NCI-H2227 (cell line): ENCODE measurements around the gene PARD3.
"Not testable (repeated sequence)": the region's sequence is repeated elsewhere in the genome, so short reads cannot be mapped to it uniquely, and the experiment has no call there.

Source experiments
- DNase-seq: peaks from one replicate; lab custom pipeline; 2025; ENCODE audit not compliant: unreplicated experiment; lab: John Stamatoyannopoulos, UW

PARD3 gene

DNA sequence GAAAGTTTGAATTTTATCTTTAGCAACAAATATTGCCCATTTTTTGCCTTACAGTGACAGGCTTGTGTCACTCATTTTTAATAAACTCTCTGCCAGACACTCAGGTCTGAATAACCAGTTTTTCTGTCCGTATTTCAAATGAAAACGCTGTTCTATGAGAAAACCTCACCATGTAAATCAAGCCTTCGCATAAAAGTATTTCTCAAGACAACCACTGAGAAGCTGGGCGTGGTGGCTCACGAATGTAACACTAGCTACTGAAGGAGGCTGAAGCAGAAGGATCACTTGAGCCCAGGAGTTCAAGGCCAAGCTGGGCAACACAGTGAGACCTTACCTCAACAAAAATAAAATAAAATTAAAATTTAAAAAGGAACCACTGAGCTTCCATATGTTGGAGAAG lies 339.3 kb downstream of the PARD3 start:
- no peak for DNase-seq

DNA sequence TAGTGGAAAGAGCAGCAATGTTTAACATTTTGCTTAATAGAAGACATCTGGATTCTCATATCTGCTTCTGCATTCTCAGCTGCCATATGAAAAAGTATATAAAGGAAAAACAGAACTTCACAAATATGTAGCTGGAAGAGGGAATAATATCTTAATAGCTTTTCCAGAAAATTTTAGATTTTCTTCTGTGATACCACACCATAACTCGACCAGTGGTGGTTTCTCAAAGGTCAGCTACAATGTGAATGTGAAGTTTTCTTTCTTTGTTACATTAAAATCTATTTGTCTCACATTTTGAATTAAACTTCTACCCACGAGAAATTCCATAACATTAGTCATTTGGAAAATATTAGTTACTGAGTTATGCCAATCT lies 339.8 kb downstream of the PARD3 start:
- no peak for DNase-seq

DNA sequence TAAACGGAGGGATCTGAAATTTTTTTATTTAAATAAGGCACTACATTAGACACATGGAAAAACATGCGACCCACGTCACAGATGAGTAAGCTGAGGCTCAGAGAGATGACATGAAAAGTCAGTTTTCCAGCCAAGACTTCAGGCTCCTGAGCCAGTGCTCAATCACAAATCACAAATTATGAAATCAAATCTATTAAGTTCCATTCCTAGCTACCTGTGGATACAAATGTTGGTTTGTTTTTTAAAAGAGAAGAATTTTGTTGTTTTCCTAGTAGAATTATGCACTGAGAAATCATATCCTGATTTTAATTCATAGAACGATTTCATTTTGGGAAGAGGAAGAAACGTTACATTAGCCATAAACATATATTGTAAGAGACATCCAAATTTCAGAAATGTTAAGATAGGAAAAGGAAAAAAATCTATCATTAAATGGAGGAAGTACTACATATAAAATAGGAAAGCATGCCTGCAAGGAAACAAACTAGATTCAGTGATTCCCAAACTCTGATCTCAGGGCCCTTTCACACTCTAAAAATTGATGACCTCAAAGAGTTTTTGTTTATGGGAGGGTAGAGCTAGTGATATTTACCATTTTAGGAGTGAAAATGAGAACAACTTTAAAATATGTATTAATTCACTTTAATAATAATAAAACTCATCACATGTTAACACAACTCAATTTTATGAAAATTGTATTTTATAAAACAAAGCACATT lies 340.4 kb downstream of the PARD3 start:
- no peak for DNase-seq

DNA sequence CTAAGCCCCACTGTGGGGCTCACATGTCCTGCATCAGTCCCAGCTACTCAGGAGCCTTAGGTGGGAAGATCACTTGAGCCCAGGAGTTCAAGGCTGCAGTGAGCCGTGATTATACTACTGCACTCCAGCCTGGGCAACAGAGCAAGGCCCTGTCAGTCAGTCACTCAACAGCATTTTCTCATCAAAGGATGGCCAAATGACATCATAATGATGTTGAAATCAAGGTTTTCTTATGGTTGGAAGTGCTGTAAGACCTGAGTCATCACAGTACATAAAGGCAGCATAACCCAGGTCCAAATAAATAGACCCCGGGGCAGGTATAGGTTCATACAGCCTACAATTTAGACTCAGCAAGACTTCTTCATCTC lies 341.1 kb downstream of the PARD3 start:
- DNase-seq = no peak

DNA sequence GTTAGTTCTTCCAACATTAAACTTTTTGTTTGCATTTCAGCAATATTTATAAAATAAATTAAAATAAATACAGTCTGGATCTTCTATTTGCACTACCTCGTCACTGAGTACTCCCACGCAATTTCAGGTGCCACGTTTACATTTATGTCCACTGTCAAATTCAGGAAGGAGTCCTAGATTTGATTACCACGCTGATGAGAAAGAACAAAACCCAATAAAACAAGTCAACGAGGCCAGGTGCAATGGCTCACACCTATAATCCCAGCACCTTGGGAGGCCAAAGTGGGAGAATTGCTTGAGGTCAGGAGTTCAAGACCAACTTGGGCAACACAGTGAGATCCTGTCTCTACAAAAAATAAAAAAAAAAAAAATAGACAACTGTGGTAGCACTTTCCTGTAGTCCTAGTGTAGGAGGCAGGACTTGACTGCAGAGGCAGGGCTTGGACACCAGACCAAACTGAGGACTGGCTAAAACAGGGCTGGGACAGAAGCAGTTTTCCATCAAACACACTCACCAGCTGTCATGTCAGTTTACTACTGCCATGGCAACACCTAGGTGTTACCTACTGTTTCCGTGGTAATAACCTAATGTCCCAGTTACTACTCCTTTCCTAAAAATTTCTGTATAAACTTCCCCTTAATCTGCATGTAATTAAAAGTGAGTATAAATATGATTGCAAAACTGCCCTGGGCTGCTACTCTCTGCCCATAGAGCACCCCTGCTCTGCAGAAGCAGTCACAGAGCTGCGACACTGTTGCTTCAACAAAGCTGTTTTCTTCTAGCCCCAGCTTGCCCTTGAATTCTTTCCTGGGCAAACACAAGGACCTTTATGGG lies 341.7 kb downstream of the PARD3 start:
- no peak for DNase-seq

DNA sequence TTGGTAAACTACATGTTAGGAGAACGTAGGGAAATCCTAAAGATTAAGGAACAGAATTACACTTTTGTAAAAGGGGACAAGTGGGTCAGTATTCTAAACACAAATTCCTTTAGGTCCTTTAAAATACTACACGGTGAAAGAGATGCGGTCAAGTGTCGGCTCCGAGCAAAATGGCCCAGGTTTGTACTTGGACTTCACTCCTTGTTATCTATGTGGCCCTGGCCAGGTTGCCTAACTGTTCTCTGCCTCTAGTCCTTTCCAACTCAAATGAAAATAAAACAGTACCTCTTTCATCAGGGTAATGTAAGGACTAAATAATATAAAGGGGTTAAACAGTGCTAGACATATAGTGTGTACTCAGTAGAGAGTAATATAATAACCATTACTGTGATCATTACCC lies 344.8 kb downstream of the PARD3 start:
- no peak for DNase-seq

DNA sequence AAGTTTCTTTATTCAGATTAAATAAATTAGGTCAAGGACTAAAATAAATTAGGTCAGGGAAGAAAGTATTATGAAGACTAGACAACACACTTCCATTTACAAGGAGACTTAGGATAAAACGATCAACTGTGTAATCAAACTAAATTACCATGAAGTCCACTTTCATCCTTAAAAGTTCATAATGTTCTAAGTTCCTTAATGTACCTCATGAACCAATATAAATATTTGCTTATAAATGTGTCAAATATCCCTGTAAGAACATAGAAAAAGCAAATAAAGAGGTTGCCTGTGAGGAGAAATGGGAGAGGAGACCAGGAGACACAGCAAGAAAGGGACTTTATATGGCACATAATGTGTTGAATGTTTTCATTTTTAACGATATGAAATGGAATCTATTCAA lies 345.6 kb downstream of the PARD3 start:
- no peak for DNase-seq

DNA sequence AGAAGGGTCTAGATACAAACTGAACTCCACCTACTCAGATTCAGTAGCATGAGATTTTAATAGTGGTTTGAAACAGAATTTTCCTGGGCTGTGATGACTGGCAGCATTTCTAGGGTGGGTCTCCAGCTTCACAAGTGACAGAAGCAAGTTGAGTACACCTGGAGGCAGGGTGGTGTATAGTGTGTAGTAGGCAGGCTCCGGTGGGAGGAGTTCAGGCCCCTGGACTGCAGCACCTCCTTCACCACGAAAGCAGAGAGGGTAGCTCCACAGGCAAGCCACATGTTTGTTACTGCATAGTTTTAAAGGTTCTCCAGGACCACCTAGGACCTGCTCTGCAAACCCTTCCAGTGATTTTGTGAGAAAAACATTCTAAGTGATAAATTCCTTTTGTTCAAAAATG lies 347.2 kb downstream of the PARD3 start:
- DNase-seq = no peak

DNA sequence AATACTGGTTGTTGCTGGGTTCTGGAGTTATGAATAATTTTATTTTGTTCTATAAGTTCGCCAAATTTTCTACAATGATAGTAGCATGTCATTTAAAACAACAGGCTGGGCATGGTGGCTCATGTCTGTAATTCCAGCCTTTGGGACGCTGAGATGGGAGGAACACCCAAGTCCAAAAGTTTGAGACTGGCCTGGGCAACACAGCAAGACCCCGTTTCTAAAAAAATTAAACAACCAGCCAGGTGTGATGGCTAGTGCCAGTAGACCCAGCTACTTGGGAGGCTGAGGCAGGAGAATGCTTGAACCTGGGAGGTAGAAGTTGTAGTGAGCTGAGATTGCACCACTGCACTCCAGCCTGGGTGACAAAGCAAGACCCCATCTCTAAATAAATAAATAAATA lies 347.7 kb downstream of the PARD3 start:
- no peak for DNase-seq

DNA sequence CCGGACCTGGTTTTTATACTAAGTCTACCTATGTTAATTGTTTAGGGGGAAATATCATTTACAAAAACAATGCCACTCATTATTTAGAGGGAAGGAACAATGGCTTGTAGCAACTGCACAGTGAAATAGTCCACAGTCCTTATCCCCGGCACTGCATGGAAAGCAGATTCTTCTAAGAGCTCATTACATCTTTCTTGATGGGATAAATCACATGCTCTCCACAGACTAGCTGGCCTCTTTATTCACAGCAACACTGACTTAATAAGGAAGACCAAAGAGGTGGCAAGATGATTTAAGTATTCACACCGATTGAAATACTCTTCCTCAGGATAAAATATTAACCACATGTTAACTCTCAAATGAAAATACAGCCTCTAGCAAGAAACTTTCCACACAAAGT lies 349.4 kb downstream of the PARD3 start:
- no peak for DNase-seq

DNA sequence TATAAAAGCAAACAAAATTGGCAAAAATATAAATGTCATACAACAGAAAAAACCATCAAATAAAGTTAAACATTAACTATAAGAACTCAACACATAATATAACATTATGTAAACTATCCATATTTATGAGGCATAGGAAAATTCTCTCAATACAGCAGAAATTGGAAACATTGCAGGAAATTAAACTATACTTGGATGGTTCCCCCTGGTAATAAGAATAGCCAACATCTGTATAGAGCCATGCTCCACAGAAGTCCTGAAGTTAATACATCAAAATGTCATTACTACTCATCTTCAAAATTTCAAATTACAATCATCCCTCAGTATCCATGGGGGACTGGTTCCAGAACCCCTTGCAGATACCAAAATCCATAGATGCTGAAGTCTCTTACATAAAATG lies 350.5 kb downstream of the PARD3 start:
- no peak for DNase-seq

DNA sequence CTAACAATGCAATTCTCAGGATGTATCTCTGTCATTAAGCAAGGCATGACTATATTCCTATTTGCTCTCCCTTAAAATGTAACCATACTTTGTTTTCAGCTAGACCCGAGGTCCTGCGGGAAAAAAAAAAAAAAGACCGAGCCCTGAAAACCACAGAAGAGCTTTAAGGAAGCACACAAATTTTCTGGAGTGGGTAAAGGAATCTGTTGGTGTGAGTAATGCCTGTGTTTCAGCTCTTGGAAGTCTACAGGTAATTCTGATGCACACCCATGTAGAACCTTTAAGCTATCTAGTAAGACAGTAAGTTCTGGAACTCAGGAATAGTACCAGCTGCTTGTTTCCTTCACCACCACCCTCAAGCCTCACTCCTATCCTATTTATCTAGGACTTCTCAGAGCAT lies 351.1 kb downstream of the PARD3 start:
- no peak for DNase-seq

DNA sequence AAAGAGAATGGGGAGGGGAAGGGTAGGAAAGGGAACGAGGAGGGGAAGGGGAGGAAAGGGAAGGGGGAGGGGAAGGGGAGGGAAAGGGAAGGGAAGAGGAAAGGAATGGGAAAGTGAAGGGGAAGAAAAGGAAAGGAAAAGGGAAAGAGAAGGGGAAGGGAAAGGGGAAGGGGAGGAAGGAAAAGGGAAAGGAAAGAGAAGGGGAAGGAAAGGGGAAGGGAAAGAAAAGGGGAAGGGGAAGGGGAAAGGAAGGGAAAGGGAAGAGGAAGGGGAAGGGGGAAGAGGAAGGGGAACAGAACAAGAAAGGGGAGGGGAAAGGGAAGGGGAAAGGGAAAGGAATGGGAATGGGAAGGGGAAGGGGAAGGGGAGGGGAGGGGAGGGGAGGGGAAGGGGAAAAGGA lies 352.1 kb downstream of the PARD3 start:
- no peak for DNase-seq

DNA sequence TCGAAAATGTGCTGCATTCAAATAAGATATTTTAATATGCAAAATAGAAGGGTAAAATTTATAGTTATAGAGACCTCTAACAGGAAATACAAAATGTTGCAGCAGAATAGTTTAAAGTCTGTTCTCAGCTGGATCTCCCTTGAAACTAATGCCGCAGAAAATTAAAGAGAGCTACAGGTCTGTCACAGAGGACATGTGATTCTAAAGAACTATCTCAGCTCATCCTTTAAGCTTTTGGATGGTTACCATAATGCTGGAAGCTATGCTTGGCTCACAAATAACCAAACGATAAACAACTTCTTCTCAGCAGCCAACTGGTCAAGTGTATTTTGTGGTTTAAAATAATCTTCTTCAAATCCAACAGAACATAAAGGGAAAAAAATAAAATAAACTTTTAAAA lies 353.0 kb downstream of the PARD3 start:
- DNase-seq = no peak

DNA sequence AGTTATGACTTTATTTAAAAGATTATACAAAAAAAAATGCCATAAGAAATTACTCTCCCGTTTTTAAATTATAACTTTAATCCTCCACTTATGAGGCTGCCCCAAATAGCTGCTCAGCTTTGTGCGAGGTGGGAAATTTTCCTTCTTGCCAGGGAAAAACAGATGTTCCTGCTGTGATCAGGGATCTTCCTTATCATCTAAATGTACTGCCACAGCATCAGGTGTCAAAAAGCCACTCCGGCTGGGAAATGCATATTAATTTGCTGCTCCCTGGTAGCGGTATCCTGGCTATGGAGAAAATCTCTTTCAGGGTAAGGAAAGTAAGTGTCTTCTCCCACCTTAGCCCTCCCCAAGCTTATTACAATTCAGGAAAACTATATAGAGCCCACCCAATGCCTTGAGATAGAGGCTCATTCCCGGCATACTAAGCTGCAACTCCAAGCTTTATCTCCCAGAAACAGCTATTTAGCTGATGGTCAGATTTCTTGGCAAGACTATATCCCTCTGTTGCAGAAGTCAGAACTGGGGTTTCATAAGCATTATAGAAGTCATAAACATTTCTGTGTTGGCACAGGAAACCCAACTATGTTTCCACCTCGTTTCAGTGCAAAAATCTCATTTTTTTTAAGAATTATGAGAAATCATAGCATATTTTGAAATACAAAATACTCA lies 360.4 kb downstream of the PARD3 start:
- DNase-seq = peak; percentile 39

DNA sequence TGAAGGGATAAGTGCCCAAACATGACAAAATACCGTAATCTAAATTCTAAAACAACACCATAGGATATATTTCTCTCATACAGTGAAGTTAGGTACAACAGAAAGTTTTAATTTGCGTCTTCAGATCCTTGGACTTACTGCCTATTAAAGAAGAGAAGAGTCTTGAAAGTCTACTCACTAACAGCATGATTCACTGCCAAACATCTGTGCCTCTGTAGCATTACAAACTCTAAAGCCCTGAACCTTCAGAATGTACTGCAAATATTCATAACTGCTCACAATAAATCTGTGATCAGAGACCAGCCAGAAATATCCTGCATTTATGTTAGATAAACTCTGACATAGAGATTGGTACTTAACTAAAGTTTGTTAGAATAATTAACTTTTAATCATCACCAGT lies 365.3 kb downstream of the PARD3 start:
- no peak for DNase-seq

DNA sequence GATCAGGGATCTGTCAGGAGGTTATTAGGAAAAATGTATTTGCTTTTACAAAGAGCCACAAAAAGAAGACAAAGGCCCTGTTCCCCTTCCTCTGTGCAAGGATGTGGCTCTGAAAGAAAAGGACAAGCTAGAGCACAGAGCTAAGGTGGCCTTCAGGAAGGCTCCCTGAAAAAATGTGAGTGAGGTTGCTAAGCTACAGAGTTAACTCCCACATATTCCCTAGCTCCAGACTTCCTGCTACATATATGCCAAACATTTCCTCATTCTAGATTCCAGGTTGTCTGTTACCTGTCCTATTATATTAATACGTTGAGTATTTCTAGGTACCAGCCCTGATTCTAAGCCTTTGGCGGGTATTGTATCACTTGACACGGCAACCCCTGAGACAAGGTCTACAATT lies 369.0 kb downstream of the PARD3 start:
- no peak for DNase-seq

DNA sequence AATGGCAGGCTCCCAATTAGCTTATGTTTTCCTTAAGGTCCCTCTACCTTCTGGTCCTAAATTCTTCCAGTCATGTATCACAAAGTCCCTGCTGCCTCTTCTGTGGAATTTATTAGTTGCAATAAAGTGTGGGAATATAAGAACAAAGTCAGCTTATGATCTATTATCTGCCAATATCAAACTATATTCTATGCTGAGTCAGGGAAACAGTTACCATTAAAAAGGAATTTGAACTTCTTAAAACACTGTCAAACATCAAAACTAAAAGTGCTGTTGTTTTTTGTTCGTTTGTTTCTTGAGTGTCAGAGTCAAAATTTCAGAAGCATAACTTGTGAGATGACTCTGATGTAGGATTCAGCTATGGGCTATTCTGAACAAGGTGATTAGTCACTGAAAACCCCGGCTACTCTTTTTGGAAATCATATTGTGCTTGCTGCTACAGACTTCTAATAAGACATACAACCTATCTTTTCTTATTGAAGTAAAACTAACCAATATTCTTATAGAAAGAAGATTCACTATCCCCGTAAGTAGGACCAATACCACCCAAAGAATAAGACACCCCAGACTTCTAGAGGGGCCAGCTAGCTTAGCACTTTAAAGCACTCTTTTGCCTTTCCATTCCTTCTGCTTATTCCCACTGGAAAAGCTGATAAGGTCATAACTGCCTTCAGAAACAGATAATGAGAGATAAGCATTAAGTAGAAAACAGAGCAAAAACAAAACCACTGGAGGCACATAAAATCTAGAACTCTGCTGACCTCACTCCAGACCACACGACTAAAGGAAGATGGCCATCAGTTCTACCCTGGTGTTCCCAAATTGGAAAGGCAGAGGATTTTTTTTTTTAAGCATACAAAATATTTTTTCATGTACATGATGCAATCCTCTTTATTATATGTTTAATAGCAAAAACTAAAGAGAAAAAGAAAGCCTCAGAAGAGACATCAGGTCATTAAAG lies 370.6 kb downstream of the PARD3 start:
- DNase-seq = no peak

DNA sequence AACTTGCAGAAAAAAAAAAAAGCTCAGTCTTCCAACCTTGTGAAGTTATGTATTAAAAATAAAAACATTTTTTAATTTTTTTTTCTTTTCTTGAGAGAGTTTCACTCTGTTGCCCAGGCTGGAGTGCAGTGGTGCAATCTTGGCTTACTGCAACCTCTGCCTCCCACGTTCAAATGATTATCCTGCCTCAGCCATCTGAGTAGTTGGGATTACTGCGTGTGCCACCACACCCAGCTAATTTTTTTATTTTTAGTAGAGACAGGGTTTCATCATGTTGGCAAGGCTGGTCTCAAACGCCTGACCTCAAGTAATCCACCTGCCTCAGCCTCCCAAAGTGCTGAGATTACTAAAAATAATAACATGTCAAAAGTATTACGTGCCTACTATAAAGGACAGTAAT lies 375.7 kb downstream of the PARD3 start:
- not testable (repeated sequence) for DNase-seq

DNA sequence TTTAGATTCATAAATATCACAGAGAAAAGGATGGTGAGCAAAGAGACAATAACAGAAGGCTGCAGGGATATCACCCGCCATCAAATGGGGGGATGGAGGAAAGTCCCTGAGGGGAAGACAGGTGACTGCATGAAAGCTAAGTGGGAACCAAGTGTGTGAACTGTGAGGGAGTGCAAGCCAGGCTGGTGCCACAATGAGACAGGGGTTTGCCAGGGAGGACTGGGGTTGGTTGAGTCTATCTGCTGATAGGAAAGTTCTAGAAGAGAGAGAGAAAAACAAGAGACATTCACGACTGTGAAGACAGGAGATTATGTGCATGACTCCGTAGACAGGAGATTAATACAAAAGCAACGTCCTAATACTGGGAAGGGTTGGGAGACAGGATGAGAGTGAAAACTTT lies 376.4 kb downstream of the PARD3 start:
- no peak for DNase-seq

DNA sequence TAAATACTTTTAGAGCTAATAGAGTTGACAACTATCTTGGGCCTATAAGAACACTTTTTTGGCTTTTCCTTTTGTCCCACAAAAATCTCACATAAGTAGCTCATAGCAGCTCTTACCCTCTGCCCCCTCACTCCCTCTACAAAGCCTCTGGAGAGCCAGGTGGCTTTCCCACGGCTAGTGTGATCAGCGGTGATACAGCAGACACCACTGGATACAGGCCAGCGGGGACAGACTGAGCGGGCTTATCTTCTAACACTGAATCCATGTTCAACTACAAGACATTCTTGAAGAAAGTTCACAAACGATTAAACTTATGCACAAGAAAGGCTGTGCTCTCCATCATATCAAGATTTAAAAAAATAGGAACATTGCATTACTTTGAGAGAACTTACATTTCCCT lies 377.2 kb downstream of the PARD3 start:
- no peak for DNase-seq
